AG10803 (cell line): Measurements from ENCODE around the gene MTG2.

Experiments used
- DNase-seq: peaks from one replicate; pipeline ENCODE4 v3.0.0; 2010; ENCODE audit warnings: low read depth
- H3K4me3 ChIP-seq: 2 replicates; pipeline ENCODE4 v1.5.1; 2011; ENCODE audit warnings: mild to moderate bottlenecking, low read length, control low read depth
- TF ChIP-seq, protein P1 (sequence below): conservative IDR thresholded peaks from 2 replicates; pipeline ENCODE4 v1.5.1; 2011; ENCODE audit warnings: mild to moderate bottlenecking, low read length, control low read depth, inconsistent platforms

MTG2 gene

DNA sequence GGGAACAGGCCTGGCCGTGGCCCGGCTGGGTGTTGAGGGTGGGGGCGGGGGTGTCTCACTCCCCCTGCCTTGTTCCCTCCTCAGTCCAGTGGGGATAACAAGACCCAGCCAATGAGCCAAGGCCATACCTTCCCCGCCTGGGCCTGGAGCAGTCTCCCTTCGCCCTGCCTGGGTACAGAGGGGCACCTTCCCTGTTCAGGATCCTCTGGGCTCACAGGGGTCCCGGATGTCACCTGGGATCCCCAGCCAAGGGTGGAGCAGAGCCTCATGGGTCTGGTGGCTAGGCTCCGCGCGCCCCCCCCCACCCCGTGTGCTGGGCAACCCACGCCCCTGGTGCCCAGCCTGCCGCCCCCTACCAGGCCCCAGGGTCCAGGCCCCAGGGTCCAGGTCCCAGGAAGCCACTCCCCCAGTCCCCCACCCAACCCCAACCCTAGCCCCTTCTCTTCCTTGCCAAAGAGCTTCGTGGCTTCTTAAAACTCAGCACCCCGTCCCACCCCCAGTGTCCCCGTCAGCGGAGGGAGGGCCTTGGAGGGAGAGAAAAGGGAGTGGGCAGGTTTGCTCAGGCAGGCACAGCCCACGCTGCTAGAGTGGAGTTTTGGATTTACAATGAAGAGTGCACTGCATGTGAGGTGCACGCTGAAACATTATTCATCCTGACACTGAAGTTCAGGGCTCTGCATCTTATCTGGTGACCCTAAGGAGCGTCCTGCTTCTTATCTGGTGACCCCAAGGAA is 25.4 kb downstream of the MTG2 start:
- no peak overlapping the region for H3K4me3 ChIP-seq
- TF ChIP-seq, protein P1, sequence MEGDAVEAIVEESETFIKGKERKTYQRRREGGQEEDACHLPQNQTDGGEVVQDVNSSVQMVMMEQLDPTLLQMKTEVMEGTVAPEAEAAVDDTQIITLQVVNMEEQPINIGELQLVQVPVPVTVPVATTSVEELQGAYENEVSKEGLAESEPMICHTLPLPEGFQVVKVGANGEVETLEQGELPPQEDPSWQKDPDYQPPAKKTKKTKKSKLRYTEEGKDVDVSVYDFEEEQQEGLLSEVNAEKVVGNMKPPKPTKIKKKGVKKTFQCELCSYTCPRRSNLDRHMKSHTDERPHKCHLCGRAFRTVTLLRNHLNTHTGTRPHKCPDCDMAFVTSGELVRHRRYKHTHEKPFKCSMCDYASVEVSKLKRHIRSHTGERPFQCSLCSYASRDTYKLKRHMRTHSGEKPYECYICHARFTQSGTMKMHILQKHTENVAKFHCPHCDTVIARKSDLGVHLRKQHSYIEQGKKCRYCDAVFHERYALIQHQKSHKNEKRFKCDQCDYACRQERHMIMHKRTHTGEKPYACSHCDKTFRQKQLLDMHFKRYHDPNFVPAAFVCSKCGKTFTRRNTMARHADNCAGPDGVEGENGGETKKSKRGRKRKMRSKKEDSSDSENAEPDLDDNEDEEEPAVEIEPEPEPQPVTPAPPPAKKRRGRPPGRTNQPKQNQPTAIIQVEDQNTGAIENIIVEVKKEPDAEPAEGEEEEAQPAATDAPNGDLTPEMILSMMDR: no peak

GRCh38 chr20:62208795-62209755 is 26.2 kb downstream of the MTG2 start:
- no peak overlapping the region for H3K4me3 ChIP-seq
- no peak for DNase-seq
- TF ChIP-seq, protein P1: no peak; the same call in 1 of the 2 replicates

More for the DNA sequence above, 25.4 kb downstream of the MTG2 start:
- DNase-seq: no peak

- DNase-seq: no peak
- TF ChIP-seq, protein P1: no peak
These were observed 27.1 kb downstream of the MTG2 start for GRCh38 chr20:62209850-62210495.

DNA sequence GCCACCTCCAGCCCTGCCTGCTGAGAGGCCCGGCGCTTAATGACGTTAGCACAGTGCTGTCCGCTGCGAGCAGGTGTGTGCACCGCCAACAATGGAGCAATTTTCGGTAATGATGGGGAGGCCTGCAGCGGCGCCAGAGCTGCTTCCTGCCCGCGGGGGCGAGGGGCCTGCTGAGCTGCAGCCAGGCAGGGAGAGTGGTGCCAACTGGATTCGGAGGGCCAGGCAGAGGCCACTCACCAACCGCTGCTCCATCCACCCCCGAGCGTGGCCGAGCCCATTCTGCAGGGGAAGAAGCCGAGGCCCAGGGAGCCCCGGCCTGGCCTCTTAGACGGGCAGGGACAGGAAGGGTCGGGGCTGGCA is 27.6 kb downstream of the MTG2 start:
- TF ChIP-seq, protein P1: no peak
- no peak overlapping the region for H3K4me3 ChIP-seq
- DNase-seq: no peak

More at GRCh38 chr20:62209850-62210495, 27.1 kb downstream of the MTG2 start:
- no peak overlapping the region for H3K4me3 ChIP-seq

DNA sequence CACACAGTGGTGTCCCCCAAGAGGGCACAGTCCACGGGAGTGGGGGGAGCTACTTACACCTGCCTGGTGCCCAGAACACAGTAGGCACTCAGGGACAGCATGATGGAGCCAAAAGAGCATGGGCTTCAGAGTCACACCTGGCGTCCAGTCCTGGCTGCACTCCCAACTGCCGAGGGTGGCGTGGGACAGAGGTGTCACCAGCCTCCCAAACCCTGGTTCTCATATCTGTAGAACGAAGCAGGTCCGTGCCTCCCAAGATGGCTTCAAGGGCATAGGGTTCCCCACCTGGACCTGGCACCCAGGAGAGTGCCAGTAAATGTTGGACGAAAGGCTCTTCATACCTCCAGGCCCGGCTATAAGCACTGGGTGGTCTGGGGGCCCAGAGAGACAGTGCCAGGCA is 28.4 kb downstream of the MTG2 start:
- no peak for DNase-seq
- no peak overlapping the region for H3K4me3 ChIP-seq
- TF ChIP-seq, protein P1: no peak

GRCh38 chr20:62211769-62212288 is 29.0 kb downstream of the MTG2 start:
- TF ChIP-seq, protein P1: no peak
- H3K4me3 ChIP-seq: no peak overlapping the region
- DNase-seq: no peak
